SU-DHL-6 (cell line): Measurements from ENCODE around the gene CLEC4E.

Experiments used
- H2AFZ ChIP-seq: fragments of 200-600 bp; sonication (generic); 2 replicates; pipeline ENCODE4 v1.6.1; 2014; ENCODE audit warnings: low read depth, mild to moderate bottlenecking, moderate library complexity, mixed read lengths, antibody characterized with exemption, low read length; ENCODE audit not compliant: severe bottlenecking
- H3F3A ChIP-seq: fragments of 200-600 bp; shearing (Covaris generic); 2 replicates; pipeline ENCODE4 v1.6.0; 2016; ENCODE audit warnings: antibody characterized with exemption, mild to moderate bottlenecking; ENCODE audit not compliant: insufficient read depth
- H3K27ac ChIP-seq: fragments of 200-600 bp; sonication (generic); 2 replicates; pipeline ENCODE4 v1.5.1; 2016; ENCODE audit warnings: low read depth, mild to moderate bottlenecking, low read length, moderate library complexity, mixed read lengths
- H3K27me3 ChIP-seq: fragments of 200-600 bp; sonication (generic), shearing (Covaris generic); 2 replicates; pipeline ENCODE4 v1.6.0; 2014; ENCODE audit warnings: mild to moderate bottlenecking, low read length
- H3K36me3 ChIP-seq: fragments of 200-600 bp; sonication (generic); 2 replicates; pipeline ENCODE4 v1.6.1; 2014; ENCODE audit warnings: mild to moderate bottlenecking, low read length, mixed read lengths
- H3K4me2 ChIP-seq: fragments of 300-600, 200-600 bp; shearing (Covaris generic), sonication (generic); 2 replicates; pipeline ENCODE4 v1.6.0; 2014; ENCODE audit warnings: low read length, low read depth, mild to moderate bottlenecking; ENCODE audit not compliant: poor library complexity, severe bottlenecking
- H3K4me3 ChIP-seq: fragments of 200-600 bp; sonication (generic); 2 replicates; pipeline ENCODE4 v1.5.1; 2014; ENCODE audit warnings: antibody characterized with exemption, low read length, mild to moderate bottlenecking, mixed read lengths; ENCODE audit not compliant: insufficient read depth, poor library complexity, severe bottlenecking
- H3K79me2 ChIP-seq: fragments of 200-600 bp; sonication (generic); 2 replicates; pipeline ENCODE4 v1.6.1; 2014; ENCODE audit warnings: mild to moderate bottlenecking, low read length, moderate library complexity; ENCODE audit not compliant: insufficient read depth
- H3K9ac ChIP-seq: fragments of 200-600 bp; sonication (generic); 2 replicates; pipeline ENCODE4 v1.7.0; 2014; ENCODE audit warnings: mild to moderate bottlenecking, low read length
- H3K9me2 ChIP-seq: fragments of 200-600 bp; sonication (generic); replicated peaks from 2 replicates; pipeline ENCODE4 v1.6.1; 2014; ENCODE audit warnings: low read length; ENCODE audit not compliant: insufficient read depth
- H3K9me3 ChIP-seq: fragments of 200-600 bp; sonication (generic); 2 replicates; pipeline ENCODE4 v1.6.1; 2014; ENCODE audit warnings: low read length, mixed read lengths; ENCODE audit not compliant: insufficient read depth
- H4K20me1 ChIP-seq: fragments of 200-600 bp; sonication (generic); 2 replicates; pipeline ENCODE4 v1.6.1; 2014; ENCODE audit warnings: low read depth, mild to moderate bottlenecking, antibody characterized with exemption, low read length, moderate library complexity, mixed read lengths
- EZH2phosphoT487 ChIP-seq: fragments of 200-600 bp; sonication (generic), shearing (Covaris generic); conservative IDR thresholded peaks from 2 replicates; pipeline ENCODE4 v1.6.1; 2018; ENCODE audit warnings: mild to moderate bottlenecking, antibody characterized with exemption, low read length, moderate library complexity, mixed read lengths
- TF ChIP-seq, protein P1 (sequence below): fragments of 200-600 bp; sonication (generic); IDR thresholded peaks from one replicate; pipeline ENCODE4 v1.5.1; 2017; ENCODE audit warnings: antibody characterized with exemption, mild to moderate bottlenecking, low read length, moderate library complexity; ENCODE audit not compliant: insufficient read depth, poor library complexity, severe bottlenecking

The CLEC4E gene

DNA sequence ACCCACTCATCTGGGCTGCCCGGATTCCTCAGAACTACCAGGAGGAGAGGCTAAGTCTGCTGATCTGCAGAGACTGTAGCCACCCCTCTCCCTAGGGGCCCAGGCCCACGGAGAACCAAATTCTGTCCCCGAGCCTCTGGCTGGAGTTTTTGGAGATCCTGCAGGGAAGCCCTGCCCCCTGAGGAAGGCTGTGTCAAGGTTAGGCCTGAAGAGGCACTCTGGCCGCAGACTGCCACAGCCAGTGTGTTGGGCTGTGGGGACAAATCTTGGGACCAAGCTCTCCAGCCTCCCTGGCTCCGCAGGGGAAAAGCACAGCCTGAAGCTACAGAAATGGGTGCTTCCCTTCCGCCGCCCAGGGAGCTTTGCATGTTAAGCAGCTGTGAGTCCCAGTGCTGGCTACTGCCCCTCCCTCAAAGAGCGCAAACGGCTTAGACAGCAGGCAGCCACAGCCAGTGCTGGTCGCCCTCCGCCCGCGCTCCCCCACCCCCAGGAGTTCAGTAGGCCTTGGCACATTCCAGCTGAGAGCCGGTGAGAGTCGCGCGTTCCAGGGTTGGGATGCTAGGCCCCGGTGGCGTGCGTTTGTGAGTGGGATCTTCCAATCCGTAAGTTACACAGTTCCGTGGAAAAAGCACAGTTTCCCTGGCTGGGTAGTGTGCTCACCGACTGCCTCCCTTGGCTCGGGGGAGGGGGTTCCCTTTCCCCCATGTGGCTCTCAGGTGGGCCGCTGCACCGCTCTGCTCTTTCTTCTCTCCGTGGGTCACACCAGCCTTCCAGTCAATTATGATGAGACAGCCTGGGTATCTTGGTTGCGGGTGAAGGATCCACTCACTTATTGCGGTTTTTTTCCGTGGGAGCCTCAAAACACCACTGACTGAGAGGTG, 13.2 kb downstream of the CLEC4E start:
- Histone ChIP-seq H3K9me2 (no peaks in the 10 kb centered on the region), H3K27ac (no peak overlapping the region), H2AFZ (no peak overlapping the region), H4K20me1 (no peaks in the 10 kb centered on the region), H3K79me2 (no peaks in the 10 kb centered on the region), H3K4me3 (no peak overlapping the region), H3K36me3 (no peaks in the 10 kb centered on the region), H3K9ac (no peak overlapping the region), H3F3A (no peaks in the 10 kb centered on the region), H3K4me2 (no peak overlapping the region), H3K9me3 (no peaks in the 10 kb centered on the region), H3K27me3 (no peaks in the 10 kb centered on the region)
- no peak for TF ChIP-seq EZH2phosphoT487
- TF ChIP-seq, protein P1, sequence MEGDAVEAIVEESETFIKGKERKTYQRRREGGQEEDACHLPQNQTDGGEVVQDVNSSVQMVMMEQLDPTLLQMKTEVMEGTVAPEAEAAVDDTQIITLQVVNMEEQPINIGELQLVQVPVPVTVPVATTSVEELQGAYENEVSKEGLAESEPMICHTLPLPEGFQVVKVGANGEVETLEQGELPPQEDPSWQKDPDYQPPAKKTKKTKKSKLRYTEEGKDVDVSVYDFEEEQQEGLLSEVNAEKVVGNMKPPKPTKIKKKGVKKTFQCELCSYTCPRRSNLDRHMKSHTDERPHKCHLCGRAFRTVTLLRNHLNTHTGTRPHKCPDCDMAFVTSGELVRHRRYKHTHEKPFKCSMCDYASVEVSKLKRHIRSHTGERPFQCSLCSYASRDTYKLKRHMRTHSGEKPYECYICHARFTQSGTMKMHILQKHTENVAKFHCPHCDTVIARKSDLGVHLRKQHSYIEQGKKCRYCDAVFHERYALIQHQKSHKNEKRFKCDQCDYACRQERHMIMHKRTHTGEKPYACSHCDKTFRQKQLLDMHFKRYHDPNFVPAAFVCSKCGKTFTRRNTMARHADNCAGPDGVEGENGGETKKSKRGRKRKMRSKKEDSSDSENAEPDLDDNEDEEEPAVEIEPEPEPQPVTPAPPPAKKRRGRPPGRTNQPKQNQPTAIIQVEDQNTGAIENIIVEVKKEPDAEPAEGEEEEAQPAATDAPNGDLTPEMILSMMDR = no peak

DNA sequence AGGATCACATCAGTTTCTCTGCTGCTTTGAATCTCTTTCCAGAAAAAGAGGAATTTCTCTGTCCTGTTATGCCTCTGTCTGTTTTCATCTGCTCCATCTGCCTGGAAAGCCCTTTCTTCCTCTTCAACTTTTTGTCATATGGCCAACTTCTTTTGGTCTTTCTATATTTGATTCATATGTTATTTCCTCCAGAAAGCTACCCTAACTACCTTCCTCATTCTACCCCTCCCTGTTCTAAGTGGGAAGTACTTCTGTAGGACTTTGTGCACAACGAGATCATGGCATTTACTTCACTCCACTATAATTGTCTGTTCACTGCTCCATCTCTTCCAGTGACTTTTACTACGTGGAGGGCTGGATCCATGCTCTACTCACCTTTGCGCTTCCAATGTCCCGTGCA, 21.5 kb downstream of the CLEC4E start:
- H3K27ac ChIP-seq = no peak overlapping the region
- H3F3A ChIP-seq = no peaks in the 10 kb centered on the region
- TF ChIP-seq, protein P1 = no peak
- TF ChIP-seq EZH2phosphoT487 = no peak
- H3K9me3 ChIP-seq = no peaks in the 10 kb centered on the region
- H3K4me2 ChIP-seq = no peak overlapping the region
- H3K27me3 ChIP-seq = no peaks in the 10 kb centered on the region
- no peak overlapping the region for H2AFZ ChIP-seq
- H3K9ac ChIP-seq = no peak overlapping the region
- H3K79me2 ChIP-seq = no peaks in the 10 kb centered on the region
- H4K20me1 ChIP-seq = no peaks in the 10 kb centered on the region; the same call in 1 of the 2 replicates
- H3K4me3 ChIP-seq = no peak overlapping the region
- no peaks in the 10 kb centered on the region for H3K9me2 ChIP-seq
- no peaks in the 10 kb centered on the region for H3K36me3 ChIP-seq

DNA sequence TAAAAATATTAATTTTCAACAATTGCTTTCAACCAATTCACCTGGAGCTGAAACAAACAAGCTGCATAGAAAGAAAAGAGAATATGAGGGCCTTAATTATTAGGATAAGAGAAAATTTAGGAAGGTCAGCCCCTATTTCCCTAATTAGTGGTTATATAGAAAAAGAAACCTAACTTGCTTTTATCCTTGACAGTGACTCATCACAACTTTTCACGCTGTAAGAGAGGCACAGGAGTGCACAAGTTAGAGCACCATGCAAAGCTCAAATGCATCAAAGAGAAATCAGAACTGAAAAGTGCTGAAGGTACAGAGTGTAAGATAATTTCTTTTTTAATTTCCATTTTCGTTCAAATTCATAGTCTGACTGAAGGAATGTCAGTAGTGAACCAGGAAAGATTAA, 22.7 kb downstream of the CLEC4E start:
- H3K27me3 ChIP-seq = no peaks in the 10 kb centered on the region
- H3K79me2 ChIP-seq = no peaks in the 10 kb centered on the region
- no peaks in the 10 kb centered on the region for H3K36me3 ChIP-seq
- no peaks in the 10 kb centered on the region for H3F3A ChIP-seq
- TF ChIP-seq, protein P1 = no peak
- TF ChIP-seq EZH2phosphoT487 = no peak
- H3K27ac ChIP-seq = no peak overlapping the region
- no peaks in the 10 kb centered on the region for H3K9me3 ChIP-seq
- no peak overlapping the region for H3K4me2 ChIP-seq
- H3K9ac ChIP-seq = no peak overlapping the region
- no peak overlapping the region for H2AFZ ChIP-seq
- H3K4me3 ChIP-seq = no peak overlapping the region
- no peaks in the 10 kb centered on the region; the same call in 1 of the 2 replicates for H4K20me1 ChIP-seq
- no peaks in the 10 kb centered on the region for H3K9me2 ChIP-seq
